GM12878 (cell line): ENCODE measurements around the gene CIPC. TPM values are rescaled to one million over a fixed set of nuclear protein-coding genes. Genes with fewer than 3 reads are reported as not detected.

Experiments used
- ATAC-seq: fragments of 200-7000 bp; cut with Tn5 transposase; 3 replicates; pipeline ENCODE4 v1.9.1; 2020; ENCODE audit warnings: mild to moderate bottlenecking, moderate library complexity
- BruUV-seq: library from RNA; stranded (reverse); fragments of 400-500 nt; replicated peaks from 2 replicates; lab custom pipeline; 2021; lab: Mats Ljungman, UMichigan
- CTCF ChIA-PET: fragments of 300-600 bp; sonication (Branson Sonifier 250); formaldehyde crosslinking; extraction: SDS; loops from one replicate; lab custom pipeline; 2021; ENCODE audit warnings: inconsistent platforms; lab: Yijun Ruan, JAX
- POLR2A ChIA-PET: fragments of 350-600 bp; formaldehyde crosslinking; extraction: SDS; loops from one replicate; lab custom pipeline; 2021; ENCODE audit warnings: inconsistent platforms; lab: Charles Lee
- RAD21 ChIA-PET: fragments of 300-600 bp; sonication (Branson Sonifier 250); formaldehyde crosslinking; loops from one replicate; lab custom pipeline; 2023; ENCODE audit warnings: antibody characterized with exemption; ENCODE audit not compliant: unreplicated experiment; lab: Charles Lee
- SMC1A ChIA-PET: fragments of 300-600 bp; sonication (Branson Sonifier 250); formaldehyde crosslinking; loops from one replicate; lab custom pipeline; 2023; ENCODE audit not compliant: unreplicated experiment, uncharacterized antibody; lab: Charles Lee
- DNase-seq: peaks from one replicate; pipeline ENCODE4 v3.0.0-alpha.2; 2011; ENCODE audit warnings: low read depth, low spot score
- FAIRE-seq: peaks from 3 replicates; lab custom pipeline; 2011; peaks lifted over from hg19 to GRCh38; lab: Jason Lieb, UNC
- H2AFZ ChIP-seq: 2 replicates; pipeline ENCODE4 v1.6.0; 2011; ENCODE audit warnings: low read depth, low read length, control low read depth; ENCODE audit not compliant: control insufficient read depth
- H3K27ac ChIP-seq: 2 replicates; pipeline ENCODE4 v1.5.1; 2011; ENCODE audit warnings: control low read depth; ENCODE audit not compliant: control insufficient read depth, insufficient read depth
- H3K27me3 ChIP-seq, 2 experiments: replicated peaks in 1 of 2; 2 replicates each; pipeline versions ENCODE4 v1.6.0 to v1.6.1; 2011; ENCODE audit warnings: low read length in 1 of 2; ENCODE audit not compliant: control insufficient read depth in 2 of 2, insufficient read depth in 2 of 2
- H3K36me3 ChIP-seq, 2 experiments: 2 replicates each; pipeline ENCODE4 v1.5.1; 2011; ENCODE audit warnings: low read length in 1 of 2; ENCODE audit not compliant: control insufficient read depth in 2 of 2, insufficient read depth in 2 of 2
- H3K4me1 ChIP-seq: 2 replicates; pipeline ENCODE4 v1.6.1; 2011; ENCODE audit warnings: mild to moderate bottlenecking, low read length, moderate library complexity, mixed read lengths; ENCODE audit not compliant: control insufficient read depth, insufficient read depth
- H3K4me2 ChIP-seq: 2 replicates; pipeline ENCODE4 v1.6.0; 2011; ENCODE audit warnings: control low read depth; ENCODE audit not compliant: control insufficient read depth, insufficient read depth
- H3K4me3 ChIP-seq: fragments of 200-600 bp; sonication (generic); 2 replicates; pipeline ENCODE4 v1.5.1; 2016
- H3K79me2 ChIP-seq: 2 replicates; pipeline ENCODE4 v1.6.0; 2011; ENCODE audit warnings: low read length; ENCODE audit not compliant: control insufficient read depth, insufficient read depth
- H3K9ac ChIP-seq: 2 replicates; pipeline ENCODE4 v1.8.0; 2011; ENCODE audit warnings: low read length, control low read depth, mixed read lengths; ENCODE audit not compliant: control insufficient read depth, insufficient read depth
- H3K9me3 ChIP-seq: replicated peaks from 3 replicates; pipeline ENCODE4 v1.5.1; 2011; ENCODE audit warnings: mild to moderate bottlenecking, low read length; ENCODE audit not compliant: control insufficient read depth, insufficient read depth
- H4K20me1 ChIP-seq: 2 replicates; pipeline ENCODE4 v1.6.0; 2011; ENCODE audit not compliant: control insufficient read depth, insufficient read depth
- BCL3 ChIP-seq: IDR thresholded peaks from 2 replicates; pipeline ENCODE4 v1.6.1; 2011; ENCODE audit warnings: borderline replicate concordance, low read depth, mild to moderate bottlenecking, moderate library complexity, low read length; ENCODE audit not compliant: insufficient read depth, poor library complexity, severe bottlenecking
- BHLHE40 ChIP-seq, 2 experiments: fragments of 450-650 bp in 1 of 2; IDR thresholded peaks; 2 replicates each; pipeline ENCODE4 v1.6.1; 2011 to 2017; ENCODE audit warnings: low read depth in 2 of 2, borderline replicate concordance in 1 of 2, improper control_type of control experiment in 1 of 2, low read length in 1 of 2, mild to moderate bottlenecking in 1 of 2
- E2F8 ChIP-seq: fragments of 450-650 bp; IDR thresholded peaks from 2 replicates; pipeline ENCODE4 v1.6.1; 2018; ENCODE audit warnings: mild to moderate bottlenecking, low read depth, moderate library complexity; ENCODE audit not compliant: partially characterized antibody
- FOS ChIP-seq: IDR thresholded peaks from 3 replicates; pipeline ENCODE4 v1.6.1; 2011; ENCODE audit warnings: borderline replicate concordance; ENCODE audit not compliant: insufficient read length; ENCODE audit errors: extremely low read depth
- IRF3 ChIP-seq: fragments of 450-650 bp; IDR thresholded peaks from 2 replicates; pipeline ENCODE4 v1.6.1; 2014; ENCODE audit warnings: mild to moderate bottlenecking
- JUND ChIP-seq: IDR thresholded peaks from 2 replicates; pipeline ENCODE4 v1.6.1; 2012; ENCODE audit warnings: low read depth, mild to moderate bottlenecking, low read length, improper control_type of control experiment, moderate library complexity
- NR2C2 ChIP-seq: IDR thresholded peaks from 2 replicates; pipeline ENCODE4 v1.6.1; 2011; ENCODE audit warnings: borderline replicate concordance, low read depth; ENCODE audit not compliant: control insufficient read depth, insufficient read length
- POLR2A ChIP-seq: IDR thresholded peaks from 2 replicates; pipeline ENCODE4 v1.6.1; 2011; ENCODE audit warnings: low read depth, mild to moderate bottlenecking, low read length
- RAD21 ChIP-seq: IDR thresholded peaks from 2 replicates; pipeline ENCODE4 v1.6.1; 2011; ENCODE audit warnings: mild to moderate bottlenecking, low read depth, low read length, moderate library complexity; ENCODE audit not compliant: insufficient read depth
- RELB ChIP-seq: fragments of 450-650 bp; IDR thresholded peaks from 2 replicates; pipeline ENCODE4 v1.6.1; 2017; ENCODE audit warnings: low read depth, mild to moderate bottlenecking, moderate library complexity
- SP1 ChIP-seq: IDR thresholded peaks from one replicate; pipeline ENCODE4 v1.6.1; 2011; ENCODE audit warnings: low read depth, low read length
- ZBTB11 ChIP-seq: fragments of 450-650 bp; formaldehyde crosslinking; IDR thresholded peaks from 2 replicates; pipeline ENCODE4 v1.5.0; 2022; ENCODE audit warnings: mild to moderate bottlenecking, missing genetic modification characterization
- WGBS: methylation state at CpG from one replicate; pipeline ENCODE4 v1.1.6; 2016; ENCODE audit warnings: low lambda C conversion rate; ENCODE audit not compliant: insufficient replicate concordance, insufficient coverage; ENCODE audit errors: missing lambda C conversion rate; 5-methylcytosine and 5-hydroxymethylcytosine counted together
- in situ Hi-C: fragments of 300-500 bp; cut with MboI; formaldehyde crosslinking; loops from 9 replicates; pipeline ENCODE4 v1.14.3; 2018; ENCODE audit warnings: mixed read lengths
- intact Hi-C: fragments of 100-400 bp; cut with micrococcal nuclease; formaldehyde crosslinking; loops from one replicate; pipeline ENCODE4 v1.14.2; 2022; ENCODE audit not compliant: unreplicated experiment
- polyA plus RNA-seq, 11 experiments: library from polyadenylated mRNA; depleted of rRNA in 4 of 11; unstranded in 6 of 11; stranded (reverse) in 5 of 11; fragments of >200 nt; fragmentation: Nextera tagmentation in 4 of 11; fragmentation: Illumina TruSeq in 1 of 11; extraction: Ambion mirVana in 4 of 11; extraction: Trizol in 1 of 11; gene quantifications; 1 replicate in 1 of 11; 2 replicates in 10 of 11; pipeline versions ENCODE4 v1.2.1 to v1.2.3, GENCODE V29; 2011 to 2016; ENCODE audit warnings: inconsistent platforms in 2 of 11, missing spikeins in 2 of 11, low read depth in 1 of 11
- total RNA-seq, 4 experiments: library from RNA; depleted of rRNA in 3 of 4; stranded (reverse); fragments of >200 nt in 3 of 4; fragmentation: Illumina TruSeq in 1 of 4; extraction: Trizol in 1 of 4; gene quantifications; 2 replicates each; pipeline versions ENCODE4 v1.2.1 to v1.2.3, GENCODE V29; 2013 to 2021

The CIPC gene
- total and polyA plus RNA-seq, 10 of the 15 experiments (the other 5 are each of a cell fraction or from before 2014, with no cell fraction given): 5.6 to 29.5 (median 16.5) TPM

- SMC1A ChIA-PET: interaction anchor here (0.8 to 13.7 kb wide), 11 partner anchors 9 to 213 kb away, joined by 3 to 214 read pairs (median 7); partner anchors contain the start of gene CIPC
- TF ChIP-seq POLR2A (no peak), E2F8 (no peak), BHLHE40 (IDR thresholded peaks at IDR 0.05; ENCODE audit: borderline replicate concordance in 1 of 2, low read depth in 2 of 2, low read length in 1 of 2) (no peak), ZBTB11 (CRISPR knock-in tag) (no peak), RELB (no peak), JUND (no peak), SP1 (no peak), FOS (no peak), BCL3 (no peak), RAD21 (no peak), NR2C2 (no peak), IRF3 (no peak)
These were observed 12.5 kb upstream of the CIPC start for GRCh38 chr14:77085538-77085937.

More at GRCh38 chr14:77085538-77085937, 12.5 kb upstream of the CIPC start:
- no peak overlapping the region for H3K4me2 ChIP-seq
- ChIA-PET RAD21 (interaction anchor here (0.5 to 8.8 kb wide), 14 partner anchors 8 to 212 kb away, joined by 3 to 58 read pairs (median 6); no protein-coding TSS in a partner anchor), CTCF (interaction anchor here (0.6 to 20.7 kb wide), 10 partner anchors 2 to 230 kb away, joined by 3 to 719 read pairs (median 6); no protein-coding TSS in a partner anchor), POLR2A (interaction anchor here (0.6 to 1.4 kb wide), 10 partner anchors 9 to 143 kb away, joined by 3 to 4 read pairs (median 3); no protein-coding TSS in a partner anchor)
- no TSS peak for BruUV-seq
- no peaks in the 10 kb centered on the region for H3K79me2 ChIP-seq
- in situ Hi-C loops (no loop called here), intact Hi-C loops (no loop called here)
- DNase-seq (no peak), ATAC-seq (no peak), FAIRE-seq (no peak)
- WGBS: 77% methylated on average over 4 of the region's 4 CpGs
- H3K4me1 ChIP-seq: peaks cover 24% of the 10 kb centered on the region
- no peak overlapping the region for H3K4me3 ChIP-seq
- no peaks in the 10 kb centered on the region; a peak in 1 of 4 replicates for H3K27me3 ChIP-seq
- H3K9ac ChIP-seq: no peak overlapping the region
- no peak overlapping the region for H2AFZ ChIP-seq
- H3K9me3 ChIP-seq: no peaks in the 10 kb centered on the region
- H4K20me1 ChIP-seq: no peaks in the 10 kb centered on the region
- H3K36me3 ChIP-seq: no peaks in the 10 kb centered on the region
- no peak overlapping the region for H3K27ac ChIP-seq
